Measurements from ENCODE around the gene SORCS2.

The SORCS2 gene

DNA sequence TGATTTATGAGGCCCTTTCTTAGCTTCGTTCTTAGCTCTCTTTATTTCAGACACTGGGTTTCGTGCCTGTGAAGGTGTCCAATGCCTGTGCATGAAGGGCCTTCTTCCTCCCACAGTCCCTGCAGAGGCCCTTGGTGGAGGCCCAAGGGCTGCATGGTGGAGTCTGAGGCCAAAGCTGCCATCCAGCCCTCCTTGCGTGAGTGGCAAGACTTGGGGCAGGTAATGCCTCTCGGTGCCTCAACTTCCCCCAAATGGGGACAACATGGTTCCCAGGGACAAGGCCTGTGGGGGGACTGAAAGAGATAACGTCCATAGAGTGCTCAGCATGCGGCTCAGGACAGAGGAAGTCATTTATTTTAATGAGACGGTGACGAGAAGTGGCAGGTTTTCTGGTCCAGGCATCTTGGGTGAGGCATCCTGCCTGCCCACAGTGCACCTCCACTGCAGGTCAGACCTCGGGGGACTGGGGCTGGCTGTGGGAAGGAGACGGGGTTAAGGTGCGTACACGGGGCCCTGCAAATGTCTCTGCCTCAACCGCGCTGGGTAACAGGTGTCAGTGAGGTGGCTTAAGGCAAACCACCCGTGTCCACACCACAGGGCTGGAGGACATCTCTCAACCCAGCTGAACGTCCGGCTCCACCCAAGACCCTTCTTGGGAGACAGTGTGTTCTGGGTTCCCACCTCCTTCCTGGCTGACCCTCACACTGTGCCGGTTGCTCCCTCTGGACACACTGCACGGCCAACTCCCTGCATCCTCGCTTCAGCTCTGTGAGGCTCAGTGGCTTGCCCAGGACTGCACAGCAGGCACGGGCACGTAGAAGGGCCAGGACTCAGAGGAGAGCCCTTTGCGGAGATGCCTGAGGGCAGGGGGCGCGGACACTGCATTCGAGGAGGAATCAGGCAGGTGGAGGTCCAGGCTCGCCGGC is 191.9 kb downstream of the SORCS2 start:
- DNase-seq, result peak; percentile 18

DNA sequence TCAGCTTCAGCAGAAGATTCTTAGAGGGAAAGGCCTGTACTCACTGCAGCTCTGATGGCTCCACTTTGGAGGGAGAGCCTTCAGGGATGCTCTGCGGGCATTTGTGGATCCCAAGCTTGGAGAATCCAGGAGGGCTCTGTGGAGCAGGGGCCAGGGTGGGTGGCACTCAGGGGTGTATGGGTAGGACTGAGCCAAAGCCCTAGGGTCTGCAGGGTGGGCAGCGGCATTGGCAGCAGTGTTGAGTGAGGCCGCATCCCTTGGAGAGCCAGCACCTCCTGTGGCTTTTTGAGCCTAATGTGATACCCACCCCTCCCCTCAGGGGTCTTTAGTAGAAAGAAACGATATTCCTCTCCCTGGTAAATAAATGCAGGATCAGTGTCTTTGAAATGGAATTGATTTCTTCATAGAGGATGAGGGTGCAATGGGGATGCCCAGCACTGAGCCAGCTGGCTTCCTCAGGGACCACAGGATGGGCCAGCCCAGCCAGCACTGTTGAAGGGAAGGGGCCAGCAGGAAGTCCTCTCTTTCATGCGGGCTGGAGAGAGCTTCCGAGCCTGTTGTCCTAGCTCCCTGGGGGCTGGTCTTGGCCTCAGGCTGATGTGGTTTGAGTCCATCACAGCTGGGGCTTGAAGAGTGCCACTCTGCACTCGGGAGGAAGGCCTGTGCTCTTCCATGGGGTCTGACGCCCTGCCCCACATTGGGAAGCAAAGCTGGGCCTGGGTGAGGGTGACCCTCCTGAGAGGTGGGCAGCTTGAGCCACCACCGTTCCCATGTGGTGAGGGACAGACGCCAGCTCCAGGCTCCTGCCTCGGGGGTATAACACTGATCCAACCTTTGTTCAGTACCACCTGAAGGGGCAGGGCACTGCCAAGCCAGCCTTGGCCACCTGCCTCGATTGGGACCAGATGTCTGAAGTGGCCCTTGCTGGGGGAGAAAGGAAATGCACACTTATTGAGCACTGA is 192.9 kb downstream of the SORCS2 start:
- DNase-seq, result peak; percentile 21

DNA sequence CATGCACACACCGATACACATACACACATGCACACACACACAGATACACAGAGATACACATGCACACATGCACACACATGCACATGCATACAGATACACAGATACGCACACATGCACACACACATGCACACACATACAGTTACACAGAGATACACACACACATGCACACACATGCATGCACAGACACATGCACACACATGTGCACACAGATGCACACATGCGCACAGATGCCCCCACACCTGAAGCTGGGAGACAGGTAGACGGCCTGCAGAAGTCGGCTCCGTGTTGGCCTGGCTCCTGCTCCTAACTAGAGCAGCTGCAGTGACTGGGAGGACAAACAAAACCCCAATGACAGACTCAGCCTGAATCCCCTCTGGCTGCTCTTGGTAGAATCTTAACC is 195.6 kb downstream of the SORCS2 start:
- no peak for DNase-seq

DNA sequence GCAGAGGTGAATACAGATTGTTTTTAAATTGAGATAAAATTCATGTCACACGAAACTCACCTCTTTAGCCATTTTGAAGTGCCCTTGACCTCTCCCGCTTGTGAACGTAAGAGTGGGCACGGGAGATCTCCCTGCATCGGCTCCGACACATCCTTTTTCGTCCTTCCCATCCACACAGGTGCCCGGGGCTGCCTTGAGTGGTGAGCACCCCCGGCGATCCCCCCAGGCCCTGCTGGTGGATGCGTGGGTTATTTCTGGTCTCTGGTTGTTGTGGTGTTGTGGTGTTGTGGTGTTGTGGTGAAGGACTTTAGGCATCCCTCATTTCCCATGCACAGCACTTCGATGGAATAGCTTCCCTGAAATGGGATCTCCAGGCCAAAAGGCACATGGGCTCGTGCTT is 196.3 kb downstream of the SORCS2 start:
- DNase-seq, result no peak

DNA sequence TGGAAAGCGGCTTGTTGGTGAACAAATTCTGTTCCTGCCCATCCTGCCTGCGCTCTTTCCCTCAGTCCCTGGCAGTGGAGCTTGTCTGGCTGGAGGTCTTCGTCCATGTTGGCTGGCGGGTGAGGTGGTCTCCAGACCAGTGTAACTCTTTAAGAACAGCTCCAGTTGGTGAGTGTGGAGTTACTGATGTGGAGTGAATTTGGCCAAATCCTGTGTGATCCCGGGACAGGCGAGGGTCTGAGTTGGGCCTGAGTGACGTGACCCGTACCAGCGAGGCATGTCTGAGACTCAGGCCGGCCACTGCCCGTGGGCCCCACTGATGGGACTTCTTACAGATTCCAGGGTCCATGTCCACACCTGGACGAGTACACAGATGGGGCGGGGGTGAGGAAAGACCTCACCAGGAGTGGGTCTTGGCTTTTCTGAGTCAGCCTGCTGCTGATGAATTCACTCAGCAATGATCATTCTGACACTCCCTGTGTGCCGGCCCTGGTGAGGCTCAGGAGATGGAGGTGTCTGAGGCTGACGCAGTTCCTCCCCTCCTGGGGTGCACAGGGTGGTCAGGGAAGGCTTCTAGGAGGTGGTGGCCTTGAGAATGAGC is 196.9 kb downstream of the SORCS2 start:
- DNase-seq, result peak; percentile 20

DNA sequence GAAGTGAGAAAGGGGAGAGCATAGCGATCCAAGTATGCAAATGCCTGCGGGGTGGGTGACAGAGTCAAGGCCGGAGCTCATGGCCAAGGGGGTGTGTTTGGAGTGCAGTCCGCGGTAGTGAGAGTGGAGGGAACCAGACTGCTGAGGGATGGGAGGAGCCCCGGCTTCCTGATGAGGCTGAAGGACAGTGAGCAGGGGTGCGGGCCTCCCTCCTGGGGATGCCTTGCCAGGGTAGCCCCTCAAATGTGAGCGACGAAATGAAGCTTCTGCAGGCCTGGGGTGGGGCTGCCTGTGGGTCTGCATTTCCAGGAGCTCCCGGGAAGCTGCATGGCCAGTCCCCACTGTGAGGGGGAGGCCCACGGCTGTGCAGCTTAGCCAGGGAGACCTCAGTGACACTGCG is 197.4 kb downstream of the SORCS2 start:
- no peak for DNase-seq

DNA sequence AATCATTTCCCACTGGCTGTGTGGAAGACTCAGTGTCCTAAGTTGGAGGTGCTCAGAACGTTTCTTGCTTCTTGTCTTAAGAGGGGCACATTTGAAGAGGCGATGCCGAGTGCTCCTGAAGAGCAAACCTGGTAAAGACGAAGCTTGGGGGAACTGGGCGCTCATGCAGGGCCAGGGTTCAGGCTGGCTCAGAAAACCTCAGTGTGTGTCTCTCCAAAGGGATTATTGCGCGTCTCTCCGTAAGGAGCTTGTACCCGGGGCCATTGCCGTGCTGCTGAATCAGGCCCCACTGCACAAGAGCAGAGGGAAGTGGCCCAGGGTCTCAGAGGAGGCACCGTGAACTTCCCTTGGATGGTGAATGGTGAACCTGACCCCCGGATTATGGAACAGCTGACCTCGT is 198.0 kb downstream of the SORCS2 start:
- no peak for DNase-seq

DNA sequence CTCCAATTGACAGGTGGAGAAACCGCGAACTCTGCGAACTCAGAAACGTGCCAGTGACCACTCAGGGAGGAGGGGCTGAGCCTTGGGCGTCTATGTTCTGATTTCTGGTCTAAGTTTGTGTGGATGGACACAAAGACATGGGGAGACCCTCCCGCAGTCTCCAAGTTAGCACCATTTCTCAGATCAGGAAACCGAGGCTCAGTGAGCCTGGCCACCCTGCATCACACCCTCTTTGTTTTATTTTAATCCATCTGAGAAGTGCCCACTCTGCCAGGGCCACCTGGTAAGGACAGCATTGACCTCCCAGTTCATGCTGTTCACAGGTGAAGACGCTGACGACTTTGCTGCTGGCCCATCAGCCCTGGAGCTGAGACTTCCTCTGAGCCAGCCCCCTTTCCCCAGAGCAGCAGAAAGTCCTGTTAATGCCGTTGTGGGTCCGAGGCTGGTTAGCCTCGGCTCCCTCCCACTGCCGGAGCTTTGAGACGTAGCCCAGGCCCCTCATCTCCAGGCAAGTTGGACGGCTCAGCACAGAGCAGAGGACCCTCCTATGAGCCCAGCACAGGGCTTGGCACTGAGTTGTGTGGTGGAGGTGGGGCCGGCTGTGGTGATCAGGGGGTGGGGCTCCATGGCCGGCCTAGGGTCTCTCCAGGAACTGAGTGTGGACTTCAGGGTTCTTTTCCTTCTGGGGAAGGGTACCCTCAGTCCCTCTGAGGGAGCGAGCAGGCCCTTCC is 198.7 kb downstream of the SORCS2 start:
- DNase-seq, result no peak

DNA sequence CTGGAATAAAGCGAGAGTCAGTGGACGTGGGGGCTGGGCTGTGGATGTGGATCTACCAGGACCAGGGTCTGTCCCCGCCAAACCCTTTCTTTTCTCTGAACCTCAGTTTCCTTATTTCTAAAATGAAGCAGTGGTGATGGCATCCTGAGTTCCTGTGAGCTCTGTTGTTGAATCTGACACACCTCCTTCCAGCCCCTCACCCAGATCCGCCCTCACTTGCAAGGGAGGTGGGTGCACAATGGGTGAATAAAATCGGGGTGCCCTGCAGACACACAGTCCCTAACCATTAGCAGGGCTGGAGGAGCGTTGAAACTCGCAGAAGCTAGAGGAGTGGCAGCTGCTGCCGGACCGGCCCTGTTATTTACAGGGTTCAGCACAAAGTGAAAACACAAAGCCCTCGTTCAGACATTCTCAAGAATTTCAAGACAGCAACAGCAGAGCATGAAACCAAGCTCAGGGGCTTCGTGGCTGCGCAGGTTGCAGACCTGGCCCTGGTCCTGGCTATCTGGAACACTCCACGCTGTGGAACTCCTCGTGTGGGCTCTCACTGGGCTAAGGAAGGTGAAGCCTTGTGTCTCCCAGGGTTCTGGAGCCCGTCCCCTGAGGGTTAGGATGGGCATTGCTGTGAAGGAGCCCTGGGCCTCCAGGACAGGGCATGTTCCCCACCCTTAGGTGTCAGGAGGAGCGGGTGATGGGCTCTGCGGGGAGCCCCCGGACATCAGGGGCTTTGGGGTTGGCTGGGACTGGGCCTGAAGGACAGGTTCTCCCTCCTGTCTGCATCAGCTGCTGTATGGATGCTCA is 199.5 kb downstream of the SORCS2 start:
- DNase-seq, result no peak

DNA sequence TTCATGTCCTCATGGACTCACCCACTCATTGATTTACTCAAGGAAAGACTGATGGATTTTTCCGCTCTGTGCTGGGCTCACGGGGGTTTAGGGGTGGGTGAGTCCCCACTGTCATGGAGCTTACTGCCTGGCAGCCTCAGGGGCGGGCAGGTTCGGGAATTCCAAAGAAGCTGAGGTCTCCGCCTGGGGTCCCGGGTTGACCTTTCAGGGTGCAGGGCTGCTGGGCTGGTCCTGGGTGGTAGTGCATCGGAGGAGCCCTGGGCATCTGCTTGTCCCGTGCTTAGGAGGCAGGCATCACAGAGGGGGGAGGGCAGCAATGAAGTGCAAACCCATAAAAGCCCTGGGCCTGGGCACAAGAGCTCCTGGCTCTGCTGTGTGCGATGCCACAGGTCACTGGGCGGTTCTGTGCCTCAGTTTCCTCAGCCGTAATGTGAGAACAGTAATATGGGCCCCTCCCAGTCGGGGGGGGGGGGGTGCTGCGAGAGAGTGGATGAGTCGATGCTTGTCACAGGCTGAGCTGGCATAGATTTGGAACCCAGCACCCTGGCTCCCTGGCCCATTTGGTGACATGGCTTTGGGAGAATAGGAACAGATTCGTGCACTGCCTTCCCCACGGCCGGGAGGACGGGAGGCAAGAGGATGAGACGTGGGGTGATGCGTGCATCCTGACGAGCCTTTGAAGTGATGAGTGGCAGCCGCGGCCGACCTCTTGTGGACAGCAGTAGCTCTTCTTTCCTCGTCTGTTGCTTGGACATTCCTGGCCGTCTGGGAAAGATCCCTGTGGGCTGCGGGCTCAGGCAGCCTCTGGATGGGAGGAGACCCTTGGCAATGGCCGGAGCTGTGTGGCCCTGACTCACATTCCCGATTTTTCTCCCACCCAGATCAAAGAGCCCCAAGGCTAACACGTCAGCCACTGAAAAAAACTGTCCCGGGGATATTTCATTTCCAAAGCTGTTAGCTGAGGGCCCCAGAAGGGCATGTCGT is 200.4 kb downstream of the SORCS2 start:
- DNase-seq, result peak; percentile 82

DNA sequence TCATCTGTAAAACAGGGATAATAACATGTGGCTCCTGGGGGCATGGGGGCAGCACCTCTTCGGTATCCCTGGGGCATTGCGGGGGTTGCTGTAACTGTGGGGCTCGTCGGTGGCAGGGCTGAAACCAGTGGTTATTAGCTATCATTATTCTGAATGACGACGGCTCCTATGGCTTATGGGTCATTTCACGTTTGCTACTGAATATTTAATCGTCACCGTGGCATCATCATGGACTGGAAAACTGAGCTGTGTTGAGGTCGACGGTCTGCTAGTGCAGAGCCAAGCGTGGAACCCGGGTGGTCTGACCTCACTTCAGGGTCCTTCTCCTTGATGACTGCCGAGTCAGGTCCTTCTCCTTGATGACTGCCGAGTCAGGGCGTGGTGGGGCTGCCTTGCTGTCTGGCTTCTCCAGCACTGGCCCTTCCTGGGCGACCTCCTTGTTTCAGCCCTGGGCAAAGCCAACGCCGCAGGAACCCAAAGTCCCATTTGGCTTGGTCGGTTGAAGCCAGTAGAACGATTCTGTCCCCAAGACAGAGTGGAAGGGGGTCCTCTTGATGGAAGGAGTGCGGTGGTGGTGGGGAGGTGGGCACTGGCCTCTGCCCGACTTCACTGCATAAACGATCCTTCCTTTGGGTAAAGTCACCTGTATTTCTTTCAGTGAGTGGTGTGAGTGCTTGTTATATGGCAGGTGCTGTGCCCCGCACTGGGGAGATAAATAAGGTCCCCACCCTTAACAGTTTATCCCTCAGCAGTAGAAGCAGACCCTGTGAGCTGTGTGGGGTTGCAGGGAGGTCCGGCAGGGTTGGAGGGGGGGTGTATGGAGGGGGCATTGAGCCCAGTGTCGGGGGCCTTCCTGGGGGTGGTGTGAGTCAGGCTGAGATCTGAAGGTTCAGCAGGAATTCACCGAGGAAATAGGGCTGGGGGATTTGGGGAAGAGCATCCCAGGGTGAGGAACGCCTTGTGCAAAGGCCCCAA is 201.6 kb downstream of the SORCS2 start:
- no peak for DNase-seq

DNA sequence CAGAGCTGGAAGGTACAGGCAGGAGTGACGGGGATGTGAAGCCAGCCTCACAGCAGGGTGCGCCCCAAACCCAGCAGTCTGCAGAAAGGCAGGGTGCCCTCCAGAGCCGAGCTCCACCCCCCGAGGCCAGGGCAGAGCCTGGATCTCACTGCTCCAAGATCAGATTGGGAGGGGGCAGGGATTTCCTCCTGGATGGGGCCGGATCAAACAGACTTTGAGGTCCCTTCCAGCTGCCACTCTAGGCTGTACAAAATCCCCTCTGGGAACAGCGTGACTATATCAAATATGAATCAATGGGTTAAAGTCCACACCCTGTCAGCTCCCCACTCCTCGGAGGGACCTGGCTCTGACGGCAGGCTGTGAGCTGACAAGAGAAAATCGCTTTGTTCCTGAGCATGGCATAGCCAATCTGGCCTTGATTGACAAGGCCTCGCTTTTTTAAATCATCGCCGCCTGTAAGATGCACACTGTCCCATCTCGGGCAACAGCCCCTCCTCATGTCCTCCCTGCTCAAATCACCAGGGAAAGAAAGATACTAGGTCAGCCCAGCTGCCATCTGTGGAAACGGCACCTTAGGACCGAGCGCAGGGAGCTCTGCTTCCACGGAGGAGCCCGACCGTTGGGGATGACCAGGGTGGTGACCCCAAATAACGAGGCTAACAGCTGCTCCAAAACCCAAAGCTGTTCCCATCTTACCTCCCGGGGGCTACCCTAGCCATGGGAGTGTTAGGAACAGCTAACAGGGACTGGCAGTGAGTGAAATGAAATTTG is 202.5 kb downstream of the SORCS2 start:
- DNase-seq, result no peak

DNA sequence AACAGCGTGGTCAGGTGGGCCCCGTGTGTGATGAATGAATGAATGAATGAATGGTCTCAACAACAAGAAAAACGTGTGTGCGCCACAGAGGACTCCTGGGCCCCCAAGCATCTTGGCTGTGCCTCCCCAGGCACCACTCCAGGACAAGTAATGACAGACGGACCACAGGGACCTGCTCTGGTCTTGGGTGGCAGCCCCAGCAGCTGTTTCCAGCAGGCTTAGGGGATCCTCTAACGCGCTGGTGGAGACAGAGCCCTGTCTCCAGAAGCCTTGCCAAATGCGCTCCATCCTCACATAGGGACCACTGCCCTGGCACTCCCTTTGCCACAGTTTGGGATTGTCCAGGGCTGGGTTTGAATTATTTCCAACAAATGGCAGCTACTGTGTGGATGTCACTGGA is 203.3 kb downstream of the SORCS2 start:
- DNase-seq, result no peak

DNA sequence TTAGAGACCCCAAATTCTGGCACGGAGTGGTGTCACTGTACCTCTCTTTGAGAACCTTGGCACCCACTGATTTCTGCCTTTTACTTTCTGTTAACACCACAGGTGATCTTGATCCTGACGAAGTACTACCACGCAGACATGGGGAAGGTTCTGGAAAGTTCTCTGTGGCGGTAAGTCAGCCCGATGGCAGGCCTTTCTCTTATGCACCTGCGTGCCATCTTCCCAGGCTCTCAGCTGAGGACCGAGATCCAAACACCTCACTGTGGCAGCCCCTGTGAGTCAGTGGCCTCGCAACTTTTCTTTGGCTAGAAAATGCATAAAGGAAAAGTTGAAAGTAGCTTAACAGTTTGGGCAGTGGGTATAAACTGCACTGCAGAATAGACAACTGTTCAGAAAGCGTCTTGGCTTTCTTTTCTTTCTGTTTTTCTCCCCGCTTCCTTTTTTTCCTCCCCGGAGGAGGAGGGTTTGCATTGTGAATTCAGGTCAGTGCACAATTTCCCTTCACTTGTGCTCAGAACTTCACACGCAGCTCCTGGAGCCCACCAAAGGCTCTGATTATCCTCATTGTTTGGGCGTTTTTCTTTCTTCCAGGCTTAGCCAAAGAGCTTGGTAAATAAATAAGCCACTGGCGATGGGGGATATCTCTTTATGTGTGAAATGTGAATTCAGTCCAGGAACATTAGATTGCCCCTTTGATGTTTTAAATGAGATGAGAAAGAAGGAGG is 204.0 kb downstream of the SORCS2 start:
- no peak for DNase-seq

DNA sequence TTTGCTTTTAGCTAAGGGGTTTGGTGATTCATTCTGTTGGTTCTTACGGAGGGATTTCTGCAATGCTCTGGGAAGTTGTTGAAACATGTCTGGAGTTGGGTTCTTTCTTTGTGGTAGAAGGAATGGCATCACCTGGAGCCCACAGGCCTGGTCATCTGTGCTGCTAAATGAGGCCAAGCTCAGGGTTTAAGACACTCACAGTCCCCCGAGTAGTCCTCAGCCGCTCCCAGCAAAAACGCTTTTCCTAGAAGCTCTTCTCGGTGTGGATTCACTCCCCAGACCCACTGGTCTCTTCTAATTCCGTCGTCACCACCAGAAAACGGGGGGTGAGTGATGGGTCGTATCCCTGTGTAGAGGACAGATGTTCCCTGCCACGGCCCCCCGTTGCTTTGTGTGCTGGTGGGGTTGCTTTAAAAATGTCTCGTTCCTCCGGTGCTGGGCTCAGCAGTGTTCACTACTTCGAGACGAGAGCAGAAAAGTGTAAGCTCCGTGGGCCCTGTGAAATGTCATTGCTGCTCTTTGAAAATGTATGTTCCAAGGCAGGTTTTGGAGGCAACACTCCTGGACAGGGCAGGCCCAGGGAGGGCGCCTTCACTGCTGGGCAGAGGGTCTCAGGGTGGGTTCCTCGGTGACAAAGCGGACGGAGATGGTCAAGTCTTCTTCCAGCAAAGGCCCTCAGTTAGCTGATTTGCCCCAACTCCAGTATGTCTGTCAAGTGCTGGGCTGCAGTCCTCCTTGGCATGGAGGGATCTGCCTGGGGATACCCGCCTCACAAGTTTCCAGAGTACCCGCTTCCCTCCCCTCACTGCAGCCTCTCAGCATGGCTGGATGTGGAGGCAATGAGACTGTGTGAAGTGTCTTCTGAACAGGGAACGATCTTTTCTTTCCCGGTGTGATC is 205.1 kb downstream of the SORCS2 start:
- DNase-seq, result peak; percentile 21

DNA sequence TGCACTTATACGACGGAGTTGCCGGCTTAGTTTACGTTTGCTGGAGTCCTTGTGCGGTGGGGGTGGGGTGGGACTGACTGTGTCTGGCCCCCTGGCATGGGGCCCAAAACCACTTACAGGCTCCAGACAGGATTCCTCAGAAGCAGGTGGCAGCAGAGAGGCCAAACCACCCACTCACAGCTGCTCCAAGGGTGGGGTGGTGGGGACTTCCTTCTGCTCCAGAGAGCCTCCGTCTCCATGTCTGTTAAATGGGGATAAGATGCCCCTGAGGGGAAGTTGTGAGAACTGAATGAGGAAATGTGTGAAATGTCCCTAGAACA is 205.7 kb downstream of the SORCS2 start:
- peak; percentile 70 for DNase-seq

All from left hindlimb (tissue), 1 donor.